Measurements from ENCODE around the gene DBI. TPM values are rescaled to one million over a fixed set of nuclear protein-coding genes. Genes with fewer than 3 reads are reported as not detected.

DBI gene
- total and polyA plus RNA-seq, 2 of the 8 experiments (the other 6 are each of a cell fraction or from before 2014, with no cell fraction given), result 180 to 212 TPM

- Histone ChIP-seq H3K56ac (replicated peaks; ENCODE audit: insufficient read length, low read depth, low read length) (no peak overlapping the region), H3K4ac (replicated peaks; ENCODE audit: insufficient read length, low read depth, low read length) (no peak overlapping the region), H4K5ac (ENCODE audit: insufficient read length, low read depth, low read length) (no peak overlapping the region), H3K4me2 (ENCODE audit: insufficient read depth in 1 of 2, low read depth in 2 of 2, low read length in 2 of 2) (no peak overlapping the region), H3K14ac (ENCODE audit: insufficient read length) (no peak overlapping the region), H3K79me1 (ENCODE audit: low read depth, low read length) (no peaks in the 10 kb centered on the region), H3K18ac (ENCODE audit: extremely low read depth, low read length) (no peak overlapping the region), H4K8ac (ENCODE audit: extremely low read depth, insufficient read depth, low read length) (no peak overlapping the region), H3K23me2 (ENCODE audit: low read depth, low read length) (no peaks in the 10 kb centered on the region), H3K4me3 (ENCODE audit: extremely low read depth in 1 of 4, insufficient read depth in 2 of 4, low read depth in 3 of 4, low read length in 4 of 4) (no peak overlapping the region), H2BK20ac (ENCODE audit: low read length) (no peak overlapping the region), H2BK15ac (ENCODE audit: low read length) (no peak overlapping the region), H3K9ac (replicated peaks in 1 of 4; ENCODE audit: extremely low read depth in 1 of 4, low read depth in 3 of 4, low read length in 3 of 4) (no peak overlapping the region), H4K20me1 (replicated peaks in 1 of 2; ENCODE audit: control insufficient read depth in 1 of 2, insufficient read depth in 2 of 2, low read length in 2 of 2) (no peaks in the 10 kb centered on the region), H2BK5ac (ENCODE audit: low read depth, low read length) (no peak overlapping the region), H2BK12ac (ENCODE audit: low read depth, low read length) (no peak overlapping the region), H2AFZ (ENCODE audit: low read length) (no peak overlapping the region), H3K36me3 (ENCODE audit: control insufficient read depth in 2 of 4, insufficient read depth in 4 of 4, low read length in 3 of 4) (no peaks in the 10 kb centered on the region), H2AK5ac (ENCODE audit: low read depth, low read length) (no peak overlapping the region), H3K27ac (ENCODE audit: low read depth, low read length) (no peak overlapping the region), H3K4me1 (replicated peaks in 1 of 4; ENCODE audit: control insufficient read depth in 3 of 4, insufficient read depth in 4 of 4, low read length in 3 of 4) (no peaks in the 10 kb centered on the region), H3K79me2 (ENCODE audit: control insufficient read depth in 1 of 2, insufficient read depth in 2 of 2, low read length in 2 of 2) (no peaks in the 10 kb centered on the region), H4K91ac (replicated peaks; ENCODE audit: insufficient read length, low read length) (no peak overlapping the region), H3K9me3 (ENCODE audit: insufficient read depth in 2 of 2, low read depth in 1 of 2, low read length in 1 of 2) (no peaks in the 10 kb centered on the region), H3K27me3 (replicated peaks in 1 of 4; ENCODE audit: control insufficient read depth in 3 of 4, extremely low read depth in 1 of 4, insufficient read depth in 3 of 4, low read length in 3 of 4) (no peaks in the 10 kb centered on the region), H2BK120ac (replicated peaks; ENCODE audit: low read depth, low read length) (no peak overlapping the region), H3K23ac (ENCODE audit: insufficient read length) (no peak overlapping the region)
- no peak for DNase-seq (ENCODE audit: low read depth in 1 of 2, low spot score in 2 of 2)
- FAIRE-seq, result no peak
- no peak for TF ChIP-seq POLR2AphosphoS5 (IDR thresholded peaks at IDR 0.05; ENCODE audit: low read depth, low read length)
- TF ChIP-seq SRF (IDR thresholded peaks at IDR 0.05; ENCODE audit: low read depth, low read length), result no peak
- 83% methylated on average over 9 of the region's 9 CpGs; no CpG with 5 or more reads in 1 of the 2 experiments for WGBS, 2 experiments (ENCODE audit: extremely low coverage in 1 of 2, insufficient coverage in 1 of 2, insufficient read length in 1 of 2, insufficient replicate concordance in 2 of 2, low coverage in 1 of 2, low lambda C conversion rate in 2 of 2, missing lambda C conversion rate in 1 of 2)
- ChIA-PET CTCF (ENCODE audit: partially characterized antibody) (interaction anchor here (0.6 kb wide), 1 partner anchor 12 kb away, joined by 3 read pairs; no protein-coding TSS in a partner anchor), POLR2A (ENCODE audit: partially characterized antibody) (no interaction called here)
Measured at GRCh38 chr2:119324685-119325270, 42.0 kb upstream of the DBI start.
